Measurements from ENCODE around the gene DNTT.

GRCh38 chr10:96304230-96304629 lies at the start of gene DNTT:
- TF ChIP-seq CTCF (conservative IDR thresholded peaks at IDR 0.05; ENCODE audit: low read length) = no peak
- TF ChIP-seq EZH2phosphoT487 (IDR thresholded peaks at IDR 0.05; ENCODE audit: borderline replicate concordance) = no peak
